HCT116 (cell line): ENCODE data around the gene SH2D7. TPM values are rescaled to one million over a fixed set of nuclear protein-coding genes. Genes with fewer than 3 reads are reported as not detected.

Source experiments
- ATAC-seq: fragments of 200-7000 bp; cut with Tn5 transposase; 2 replicates; pipeline ENCODE4 v1.9.1; 2020; ENCODE audit warnings: mild to moderate bottlenecking, moderate library complexity
- BruUV-seq: library from RNA; stranded (reverse); fragments of 400-500 nt; replicated peaks from 2 replicates; lab custom pipeline; 2021; lab: Mats Ljungman, UMichigan
- CTCF ChIA-PET: fragments of 300-600 bp; sonication (Branson Sonifier 250); formaldehyde crosslinking; loops from one replicate; lab custom pipeline; 2021; ENCODE audit warnings: antibody characterized with exemption; lab: Charles Lee
- POLR2A ChIA-PET: fragments of 300-600, 350-600 bp; sonication (Branson Sonifier 250); formaldehyde crosslinking; loops from one replicate; lab custom pipeline; 2021; ENCODE audit warnings: antibody characterized with exemption; lab: Charles Lee
- RAD21 ChIA-PET, 2 experiments: fragments of 300-600 bp; sonication (Branson Sonifier 250); formaldehyde crosslinking; loops; one replicate each; lab custom pipeline; 2023; ENCODE audit warnings: low total read pairs in 2 of 2; ENCODE audit not compliant: uncharacterized antibody in 2 of 2, unreplicated experiment in 2 of 2, low non-redundant PET in 1 of 2; lab: Charles Lee
- DNase-seq: peaks from one replicate; pipeline ENCODE4 v3.0.0-alpha.2; 2010; ENCODE audit warnings: low read depth, low spot score
- H2AFZ ChIP-seq: fragments of 200-600 bp; shearing (Covaris generic), sonication (generic); 2 replicates; pipeline ENCODE4 v1.6.1; 2017; ENCODE audit warnings: low read depth, mixed run types, mixed read lengths, antibody characterized with exemption, low read length; ENCODE audit not compliant: poor library complexity, severe bottlenecking
- H3K27ac ChIP-seq: 2 replicates; pipeline ENCODE4 v1.5.1; 2012; ENCODE audit warnings: low read depth, low read length
- H3K27me3 ChIP-seq: fragments of 200-600 bp; sonication (generic); 2 replicates; pipeline ENCODE4 v1.6.1; 2016; ENCODE audit warnings: mixed run types, low read length, mixed read lengths; ENCODE audit not compliant: insufficient read depth
- H3K36me3 ChIP-seq, 2 experiments: fragments of 200-500 bp in 1 of 2; fragments of 200-600 bp in 1 of 2; sonication (Bioruptor generic) in 1 of 2; sonication (generic) in 1 of 2; 2 replicates each; pipeline versions ENCODE4 v1.5.1 to v1.6.1; 2014 to 2016; ENCODE audit warnings: low read length in 2 of 2, inconsistent platforms in 1 of 2, mixed read lengths in 1 of 2, mixed run types in 1 of 2; ENCODE audit not compliant: insufficient read depth in 2 of 2, control insufficient read depth in 1 of 2
- H3K4me1 ChIP-seq, 2 experiments: fragments of 200-600 bp in 1 of 2; sonication (generic) in 1 of 2; 2 replicates each; pipeline versions ENCODE4 v1.5.1 to v1.6.1; 2012 to 2017; ENCODE audit warnings: low read length in 2 of 2, inconsistent platforms in 1 of 2, mild to moderate bottlenecking in 1 of 2, mixed read lengths in 1 of 2, mixed run types in 1 of 2, moderate library complexity in 1 of 2; ENCODE audit not compliant: insufficient read depth in 2 of 2, control insufficient read depth in 1 of 2
- H3K4me2 ChIP-seq: fragments of 200-600 bp; sonication (generic); 2 replicates; pipeline ENCODE4 v1.6.1; 2017; ENCODE audit warnings: mixed run types, low read length, mixed read lengths
- H3K4me3 ChIP-seq, 2 experiments: fragments of 200-600 bp in 1 of 2; sonication (generic) in 1 of 2; replicated peaks in 1 of 2; 2 replicates each; pipeline ENCODE4 v1.5.1; 2011 to 2016; ENCODE audit warnings: low read length in 2 of 2, control low read depth in 1 of 2, low read depth in 1 of 2, mild to moderate bottlenecking in 1 of 2, mixed read lengths in 1 of 2, mixed run types in 1 of 2
- H3K79me2 ChIP-seq: fragments of 200-600 bp; sonication (generic); 2 replicates; pipeline ENCODE4 v1.6.1; 2017; ENCODE audit warnings: mild to moderate bottlenecking, mixed run types, low read length, moderate library complexity, mixed read lengths; ENCODE audit not compliant: insufficient read depth
- H3K9ac ChIP-seq: fragments of 200-600 bp; sonication (generic); 2 replicates; pipeline ENCODE4 v1.6.1; 2016; ENCODE audit warnings: low read length, mixed read lengths
- H3K9me2 ChIP-seq: fragments of 200-600 bp; sonication (generic), shearing (Covaris generic); 2 replicates; pipeline ENCODE4 v1.6.1; 2017; ENCODE audit warnings: mixed run types, mild to moderate bottlenecking, moderate library complexity; ENCODE audit not compliant: insufficient read depth
- H3K9me3 ChIP-seq, 2 experiments: fragments of 200-500 bp in 1 of 2; fragments of 200-600 bp in 1 of 2; sonication (Bioruptor generic) in 1 of 2; sonication (generic) in 1 of 2; 2 replicates each; pipeline ENCODE4 v1.6.1; 2014 to 2017; ENCODE audit warnings: low read length in 2 of 2, mixed read lengths in 2 of 2, inconsistent platforms in 1 of 2, low read depth in 1 of 2, mild to moderate bottlenecking in 1 of 2, mixed run types in 1 of 2, moderate library complexity in 1 of 2; ENCODE audit not compliant: control insufficient read depth in 1 of 2, insufficient read depth in 1 of 2
- H4K20me1 ChIP-seq: fragments of 200-600 bp; sonication (generic), shearing (Covaris generic); 2 replicates; pipeline ENCODE4 v1.6.1; 2017; ENCODE audit warnings: mixed run types, mild to moderate bottlenecking, moderate library complexity; ENCODE audit not compliant: insufficient read depth
- CEBPB ChIP-seq: IDR thresholded peaks from 2 replicates; pipeline ENCODE4 v1.6.1; 2012; ENCODE audit warnings: low read depth
- CTCF ChIP-seq, 3 experiments: fragments of 200-600 bp in 1 of 3; sonication (generic) in 1 of 3; IDR thresholded peaks in 2 of 3; conservative IDR thresholded peaks in 1 of 3; 2 replicates each; pipeline ENCODE4 v1.5.1; 2012 to 2017; ENCODE audit warnings: low read depth in 2 of 3, low read length in 2 of 3, antibody characterized with exemption in 1 of 3, borderline replicate concordance in 1 of 3, control low read depth in 1 of 3, mild to moderate bottlenecking in 1 of 3, mixed read lengths in 1 of 3, mixed run types in 1 of 3, moderate library complexity in 1 of 3; ENCODE audit not compliant: insufficient read depth in 1 of 3
- EGR1 ChIP-seq: IDR thresholded peaks from 2 replicates; pipeline ENCODE4 v1.6.1; 2012; ENCODE audit warnings: low read depth
- ELF1 ChIP-seq: IDR thresholded peaks from 2 replicates; pipeline ENCODE4 v1.6.1; 2012; ENCODE audit warnings: low read depth, borderline replicate concordance
- EZH2 ChIP-seq: fragments of 200-600 bp; sonication (generic); IDR thresholded peaks from 2 replicates; pipeline ENCODE4 v1.6.1; 2017; ENCODE audit warnings: antibody characterized with exemption, mixed run types
- EZH2phosphoT487 ChIP-seq: fragments of 200-600 bp; IDR thresholded peaks from 2 replicates; pipeline ENCODE4 v1.6.1; 2018; ENCODE audit warnings: antibody characterized with exemption, borderline replicate concordance
- FOSL1 ChIP-seq: IDR thresholded peaks from 2 replicates; pipeline ENCODE4 v1.6.1; 2012; ENCODE audit warnings: low read depth
- JUND ChIP-seq: IDR thresholded peaks from 2 replicates; pipeline ENCODE4 v1.6.1; 2012
- POLR2A ChIP-seq: IDR thresholded peaks from 2 replicates; pipeline ENCODE4 v1.7.0; 2011; ENCODE audit warnings: borderline replicate concordance; ENCODE audit not compliant: insufficient read depth, insufficient read length; ENCODE audit errors: extremely low read depth
- RAD21 ChIP-seq: IDR thresholded peaks from 2 replicates; pipeline ENCODE4 v1.6.1; 2012; ENCODE audit warnings: low read depth, mild to moderate bottlenecking
- REST ChIP-seq: IDR thresholded peaks from 2 replicates; pipeline ENCODE4 v1.6.1; 2012; ENCODE audit warnings: low read depth
- SIN3A ChIP-seq: IDR thresholded peaks from 2 replicates; pipeline ENCODE4 v1.6.1; 2012; ENCODE audit warnings: low read depth
- SP1 ChIP-seq: IDR thresholded peaks from 2 replicates; pipeline ENCODE4 v1.6.1; 2012; ENCODE audit warnings: low read depth
- SRF ChIP-seq: IDR thresholded peaks from 2 replicates; pipeline ENCODE4 v1.6.1; 2012; ENCODE audit warnings: low read depth
- TCF7L2 ChIP-seq: IDR thresholded peaks from 2 replicates; pipeline ENCODE4 v1.7.0; 2011; ENCODE audit warnings: borderline replicate concordance, inconsistent platforms; ENCODE audit not compliant: insufficient read depth, insufficient read length; ENCODE audit errors: extremely low read depth
- YY1 ChIP-seq: IDR thresholded peaks from 2 replicates; pipeline ENCODE4 v1.6.1; 2011; ENCODE audit warnings: low read length, low read depth, moderate library complexity, mild to moderate bottlenecking; ENCODE audit not compliant: insufficient replicate concordance; ENCODE audit errors: extremely low read depth
- ZBTB33 ChIP-seq: IDR thresholded peaks from 2 replicates; pipeline ENCODE4 v1.6.1; 2011; ENCODE audit warnings: mild to moderate bottlenecking, low read length, moderate library complexity; ENCODE audit not compliant: insufficient replicate concordance; ENCODE audit errors: extremely low read depth
- ZFX ChIP-seq: fragments of 450-650 bp; IDR thresholded peaks from 2 replicates; pipeline ENCODE4 v1.6.1; 2017
- ZNF274 ChIP-seq: fragments of 200-500 bp; sonication (Bioruptor generic); IDR thresholded peaks from 2 replicates; pipeline ENCODE4 v1.6.1; 2014; ENCODE audit warnings: mild to moderate bottlenecking, low read depth, low read length, inconsistent platforms
- intact Hi-C: fragments of 100-400 bp; cut with micrococcal nuclease; formaldehyde crosslinking; loops from 2 replicates; pipeline ENCODE4 v1.10.0; 2022
- total RNA-seq: library from RNA; stranded (reverse); gene quantifications from one replicate; pipeline ENCODE4 v1.2.1, GENCODE V29; 2021; ENCODE audit not compliant: unreplicated experiment

Gene SH2D7
- total RNA-seq, 1 experiment from 2014 or later = not detected

GRCh38 chr15:78131295-78132061 lies 39.1 kb downstream of the SH2D7 start, which contains the start of gene CIB2:
CIB2 (minus strand) TSS chr15:78131445; CDS start chr15:78131215, 230 bp downstream.
- no peaks in the 10 kb centered on the region for H4K20me1 ChIP-seq
- H3K4me1 ChIP-seq = peaks cover 15 to 45% of the 10 kb centered on the region in 2 experiments; a peak in 3 of 4 replicates
- H3K9me2 ChIP-seq = no peaks in the 10 kb centered on the region
- DNase-seq (no peak), ATAC-seq (peak; percentile 88)
- RAD21 ChIA-PET = interaction anchor here in 1 of 2 experiments (0.5 to 1.4 kb wide), 4 partner anchors 17 to 64 kb away, joined by 3 to 4 read pairs (median 4); no protein-coding TSS in a partner anchor
- peak within 1 kb of the TSS; percentile 93 for H3K4me2 ChIP-seq
- TSS peak; percentile 67 for BruUV-seq
- H3K36me3 ChIP-seq = no peaks in the 10 kb centered on the region
- CTCF ChIA-PET = interaction anchor here (0.8 to 1.8 kb wide), 6 partner anchors 12 to 168 kb away, joined by 3 to 6 read pairs (median 4); partner anchors contain the start of genes IDH3A and SKIC8
- POLR2A ChIA-PET = interaction anchor here (0.7 to 1.6 kb wide), 3 partner anchors 17 to 632 kb away, joined by 3 to 4 read pairs (median 4); no protein-coding TSS in a partner anchor
- H2AFZ ChIP-seq = no peak within 1 kb of the TSS
- intact Hi-C loops = loop anchor here (1.0 to 5.0 kb wide), 2 partner anchors 66 to 110 kb away; no protein-coding TSS in a partner anchor
- H3K9ac ChIP-seq = peak within 1 kb of the TSS; percentile 80
- no peaks in the 10 kb centered on the region for H3K79me2 ChIP-seq
- no peaks in the 10 kb centered on the region for H3K27me3 ChIP-seq
- H3K9me3 ChIP-seq = no peaks in the 10 kb centered on the region
- H3K27ac ChIP-seq = peak within 1 kb of the TSS; percentile 73
- peak within 1 kb of the TSS; percentile 77 to 78 for H3K4me3 ChIP-seq
- TF ChIP-seq CEBPB (no peak), ZNF274 (no peak), RAD21 (peak; percentile 63), EZH2 (no peak), POLR2A (peak; percentile 26), TCF7L2 (no peak), REST (no peak), FOSL1 (no peak), CTCF (IDR thresholded peaks at IDR 0.05 in 2 of 3, conservative IDR thresholded peaks at IDR 0.05 in 1 of 3; ENCODE audit: borderline replicate concordance in 1 of 3, insufficient read depth in 1 of 3, low read depth in 2 of 3, low read length in 2 of 3) (peak; percentile 30 to 59 (median 48); a peak in 5 of 6 replicates), EGR1 (0 out of 2 replicates have a peak, but pooled peaks have one; percentile 20), SRF (no peak), ZBTB33 (no peak), ELF1 (no peak), SP1 (no peak), ZFX (peak; percentile 86), JUND (no peak), YY1 (peak; percentile 17), SIN3A (no peak), EZH2phosphoT487 (no peak)
